ENCODE data around the gene ERCC6L2. TPM values are rescaled to one million over a fixed set of nuclear protein-coding genes. Genes with fewer than 3 reads are reported as not detected.

ERCC6L2 gene
- total RNA-seq, 1 experiment from 2014 or later, result 39.7 TPM

GRCh38 chr9:95974389-95974788 is 98.9 kb downstream of the ERCC6L2 start:
- ATAC-seq, result no peak
- Histone ChIP-seq H3K27ac (ENCODE audit: low read length) (no peak overlapping the region), H3K27me3 (ENCODE audit: control insufficient read depth, insufficient read depth, low read length) (no peaks in the 10 kb centered on the region), H3K4me3 (ENCODE audit: low read depth in 2 of 2, low read length in 2 of 2) (no peak overlapping the region), H3K36me3 (ENCODE audit: control insufficient read depth, insufficient read depth, low read length) (peaks cover 11% of the 10 kb centered on the region), H3K4me1 (ENCODE audit: control insufficient read depth, insufficient read depth, low read length) (no peaks in the 10 kb centered on the region), H3K9me3 (ENCODE audit: control insufficient read depth, insufficient read depth, low read depth, low read length) (no peaks in the 10 kb centered on the region)
- DNase-seq (ENCODE audit: low read depth, low spot score), result no peak
- CTCF ChIA-PET, result no interaction called here
- in situ Hi-C loops (cut with HindIII; ENCODE audit: low pct_unique_long_range_greater_than_20kb, low sequenced_read_pairs), result no loop called here
- BruUV-seq (replicated peaks), result no TSS peak
- TF ChIP-seq POLR2AphosphoS5 (IDR thresholded peaks at IDR 0.05; ENCODE audit: low read depth, low read length) (no peak), CTCF (IDR thresholded peaks at IDR 0.05) (no peak), SIN3A (IDR thresholded peaks at IDR 0.05; ENCODE audit: borderline replicate concordance, insufficient read depth, low read depth, low read length) (no peak), REST (IDR thresholded peaks at IDR 0.05; ENCODE audit: insufficient read depth in 1 of 2, low read depth in 2 of 2, low read length in 1 of 2) (no peak), TCF7L2 (IDR thresholded peaks at IDR 0.05; ENCODE audit: low read depth, low read length) (no peak)
- intact Hi-C loops (cut with micrococcal nuclease; ENCODE audit: unreplicated experiment), result no loop called here
- POLR2A ChIA-PET, result interaction anchor here (0.5 kb wide), 1 partner anchor 646 kb away, joined by 3 read pairs; no protein-coding TSS in a partner anchor

GRCh38 chr9:95977371-95977770 is 101.9 kb downstream of the ERCC6L2 start:
- CTCF ChIA-PET, result no interaction called here
- intact Hi-C loops (cut with micrococcal nuclease; ENCODE audit: unreplicated experiment) (no loop called here), in situ Hi-C loops (cut with HindIII; ENCODE audit: low pct_unique_long_range_greater_than_20kb, low sequenced_read_pairs) (no loop called here)
- Histone ChIP-seq H3K4me1 (ENCODE audit: control insufficient read depth, insufficient read depth, low read length) (no peaks in the 10 kb centered on the region), H3K27me3 (ENCODE audit: control insufficient read depth, insufficient read depth, low read length) (no peaks in the 10 kb centered on the region), H3K9me3 (ENCODE audit: control insufficient read depth, insufficient read depth, low read depth, low read length) (no peaks in the 10 kb centered on the region), H3K36me3 (ENCODE audit: control insufficient read depth, insufficient read depth, low read length) (peaks cover 6% of the 10 kb centered on the region), H3K27ac (ENCODE audit: low read length) (no peak overlapping the region), H3K4me3 (ENCODE audit: low read depth in 2 of 2, low read length in 2 of 2) (no peak overlapping the region)
- ATAC-seq (no peak), DNase-seq (ENCODE audit: low read depth, low spot score) (no peak)
- no TSS peak for BruUV-seq (replicated peaks)
- no peak for TF ChIP-seq CTCF (IDR thresholded peaks at IDR 0.05)
- TF ChIP-seq REST (IDR thresholded peaks at IDR 0.05; ENCODE audit: insufficient read depth in 1 of 2, low read depth in 2 of 2, low read length in 1 of 2), result no peak
- no peak for TF ChIP-seq TCF7L2 (IDR thresholded peaks at IDR 0.05; ENCODE audit: low read depth, low read length)
- no peak for TF ChIP-seq POLR2AphosphoS5 (IDR thresholded peaks at IDR 0.05; ENCODE audit: low read depth, low read length)
- no peak for TF ChIP-seq SIN3A (IDR thresholded peaks at IDR 0.05; ENCODE audit: borderline replicate concordance, insufficient read depth, low read depth, low read length)
- POLR2A ChIA-PET, result interaction anchor here (0.7 kb wide), 1 partner anchor 1296 kb away, joined by 3 read pairs; no protein-coding TSS in a partner anchor
